ENCODE results near the gene N4BP2. TPM values are rescaled to one million over a fixed set of nuclear protein-coding genes. Genes with fewer than 3 reads are reported as not detected.

N4BP2 gene
- polyA plus RNA-seq, 1 of the 3 experiments (the other 2 are of a cell fraction): 1.2 TPM

GRCh38 chr4:40182001-40182400 lies 125.4 kb downstream of the N4BP2 start:
- 94% methylated on average over 4 of the region's 4 CpGs for WGBS (ENCODE audit: low lambda C conversion rate)
- H4K20me1 ChIP-seq (ENCODE audit: insufficient read depth): no peaks in the 10 kb centered on the region
- H3K4me2 ChIP-seq: no peak overlapping the region
- H3K9me3 ChIP-seq: no peaks in the 10 kb centered on the region
- H3F3A ChIP-seq (replicated peaks; ENCODE audit: insufficient read depth): peaks cover 4% of the 10 kb centered on the region
- DNase-seq: no peak
- no peak overlapping the region for H2AFZ ChIP-seq (ENCODE audit: low read depth)
- POLR2A ChIA-PET: no interaction called here
- no peaks in the 10 kb centered on the region for H3K9me2 ChIP-seq
- no peaks in the 10 kb centered on the region for H3K27me3 ChIP-seq (ENCODE audit: insufficient read depth)
- TF ChIP-seq RXRA (IDR thresholded peaks at IDR 0.05; ENCODE audit: borderline replicate concordance, low read depth): no peak
- TF ChIP-seq RFX5 (IDR thresholded peaks at IDR 0.05; ENCODE audit: low read length): no peak
- no peak for TF ChIP-seq TEAD4 (IDR thresholded peaks at IDR 0.05; ENCODE audit: borderline replicate concordance, insufficient read depth)
- TF ChIP-seq MXI1 (IDR thresholded peaks at IDR 0.05; ENCODE audit: low read depth, low read length): no peak
- no peak for TF ChIP-seq MEF2A (IDR thresholded peaks at IDR 0.05; ENCODE audit: borderline replicate concordance, low read depth)
- no peak for TF ChIP-seq RAD21 (IDR thresholded peaks at IDR 0.05; ENCODE audit: low read length)
- TF ChIP-seq, protein P1, sequence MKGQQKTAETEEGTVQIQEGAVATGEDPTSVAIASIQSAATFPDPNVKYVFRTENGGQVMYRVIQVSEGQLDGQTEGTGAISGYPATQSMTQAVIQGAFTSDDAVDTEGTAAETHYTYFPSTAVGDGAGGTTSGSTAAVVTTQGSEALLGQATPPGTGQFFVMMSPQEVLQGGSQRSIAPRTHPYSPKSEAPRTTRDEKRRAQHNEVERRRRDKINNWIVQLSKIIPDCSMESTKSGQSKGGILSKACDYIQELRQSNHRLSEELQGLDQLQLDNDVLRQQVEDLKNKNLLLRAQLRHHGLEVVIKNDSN (IDR thresholded peaks at IDR 0.05; ENCODE audit: borderline replicate concordance, low read depth): no peak
- TF ChIP-seq FOSL2 (IDR thresholded peaks at IDR 0.05; ENCODE audit: borderline replicate concordance, low read depth): no peak
- no peak overlapping the region for H3K27ac ChIP-seq (ENCODE audit: low read depth in 2 of 2, low read length in 1 of 2)
- no peak overlapping the region for H3K4me3 ChIP-seq (ENCODE audit: low read depth in 2 of 2, low read length in 1 of 2)
- CTCF ChIA-PET: interaction anchor here (1.2 kb wide), 1 partner anchor 134 kb away, joined by 5 read pairs; no protein-coding TSS in a partner anchor
- peaks cover 0 to 36% of the 10 kb centered on the region in 2 experiments; a peak in 3 of 4 replicates for H3K4me1 ChIP-seq (ENCODE audit: control insufficient read depth in 1 of 2, insufficient read depth in 2 of 2, low read depth in 1 of 2, low read length in 1 of 2)
- no peak overlapping the region for H3K9ac ChIP-seq
- H3K79me2 ChIP-seq (ENCODE audit: insufficient read depth): no peaks in the 10 kb centered on the region
- H3K36me3 ChIP-seq (replicated peaks in 1 of 2; ENCODE audit: control insufficient read depth in 1 of 2, insufficient read depth in 2 of 2, low read length in 1 of 2): no peaks in the 10 kb centered on the region

- Histone ChIP-seq H2AFZ (ENCODE audit: low read depth) (no peak overlapping the region), H3K27ac (ENCODE audit: low read depth in 2 of 2, low read length in 1 of 2) (no peak overlapping the region), H3K4me3 (ENCODE audit: low read depth in 2 of 2, low read length in 1 of 2) (no peak overlapping the region), H3F3A (replicated peaks; ENCODE audit: insufficient read depth) (peaks cover 4% of the 10 kb centered on the region), H3K9me3 (no peaks in the 10 kb centered on the region), H3K9me2 (no peaks in the 10 kb centered on the region), H3K9ac (no peak overlapping the region), H3K4me1 (ENCODE audit: control insufficient read depth in 1 of 2, insufficient read depth in 2 of 2, low read depth in 1 of 2, low read length in 1 of 2) (peaks cover 0 to 36% of the 10 kb centered on the region in 2 experiments; a peak in 3 of 4 replicates), H3K27me3 (ENCODE audit: insufficient read depth) (no peaks in the 10 kb centered on the region), H3K36me3 (replicated peaks in 1 of 2; ENCODE audit: control insufficient read depth in 1 of 2, insufficient read depth in 2 of 2, low read length in 1 of 2) (no peaks in the 10 kb centered on the region), H3K79me2 (ENCODE audit: insufficient read depth) (no peaks in the 10 kb centered on the region), H4K20me1 (ENCODE audit: insufficient read depth) (no peaks in the 10 kb centered on the region), H3K4me2 (no peak overlapping the region)
- no peak for DNase-seq
- CTCF ChIA-PET: no interaction called here
- 96% methylated on average over 3 of the region's 3 CpGs for WGBS (ENCODE audit: low lambda C conversion rate)
- POLR2A ChIA-PET: no interaction called here
- TF ChIP-seq TAF1 (IDR thresholded peaks at IDR 0.05; ENCODE audit: borderline replicate concordance, low read depth, low read length) (no peak), SMC3 (IDR thresholded peaks at IDR 0.05; ENCODE audit: low read depth, low read length) (no peak), RAD21 (IDR thresholded peaks at IDR 0.05; ENCODE audit: low read length) (no peak), FOSL2 (IDR thresholded peaks at IDR 0.05; ENCODE audit: borderline replicate concordance, low read depth) (no peak), ZBTB33 (IDR thresholded peaks at IDR 0.05; ENCODE audit: borderline replicate concordance, low read depth) (no peak), RXRA (IDR thresholded peaks at IDR 0.05; ENCODE audit: borderline replicate concordance, low read depth) (no peak), POLR2AphosphoS5 (IDR thresholded peaks at IDR 0.05; ENCODE audit: low read depth, low read length) (no peak), EZH2phosphoT487 (IDR thresholded peaks at IDR 0.05; ENCODE audit: borderline replicate concordance, low read depth) (no peak), NRF1 (IDR thresholded peaks at IDR 0.05; ENCODE audit: low read depth, low read length) (no peak), NFIC (IDR thresholded peaks at IDR 0.05; ENCODE audit: borderline replicate concordance) (no peak), MEF2A (IDR thresholded peaks at IDR 0.05; ENCODE audit: borderline replicate concordance, low read depth) (no peak), SIN3A (IDR thresholded peaks at IDR 0.05; ENCODE audit: borderline replicate concordance, low read depth, low read length) (no peak), RCOR1 (IDR thresholded peaks at IDR 0.05; ENCODE audit: low read length) (no peak), TEAD4 (IDR thresholded peaks at IDR 0.05; ENCODE audit: borderline replicate concordance, insufficient read depth) (no peak)
- TF ChIP-seq, protein P2, sequence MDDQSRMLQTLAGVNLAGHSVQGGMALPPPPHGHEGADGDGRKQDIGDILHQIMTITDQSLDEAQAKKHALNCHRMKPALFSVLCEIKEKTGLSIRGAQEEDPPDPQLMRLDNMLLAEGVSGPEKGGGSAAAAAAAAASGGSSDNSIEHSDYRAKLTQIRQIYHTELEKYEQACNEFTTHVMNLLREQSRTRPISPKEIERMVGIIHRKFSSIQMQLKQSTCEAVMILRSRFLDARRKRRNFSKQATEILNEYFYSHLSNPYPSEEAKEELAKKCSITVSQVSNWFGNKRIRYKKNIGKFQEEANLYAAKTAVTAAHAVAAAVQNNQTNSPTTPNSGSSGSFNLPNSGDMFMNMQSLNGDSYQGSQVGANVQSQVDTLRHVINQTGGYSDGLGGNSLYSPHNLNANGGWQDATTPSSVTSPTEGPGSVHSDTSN (IDR thresholded peaks at IDR 0.05): no peak
- TF ChIP-seq, protein P3, sequence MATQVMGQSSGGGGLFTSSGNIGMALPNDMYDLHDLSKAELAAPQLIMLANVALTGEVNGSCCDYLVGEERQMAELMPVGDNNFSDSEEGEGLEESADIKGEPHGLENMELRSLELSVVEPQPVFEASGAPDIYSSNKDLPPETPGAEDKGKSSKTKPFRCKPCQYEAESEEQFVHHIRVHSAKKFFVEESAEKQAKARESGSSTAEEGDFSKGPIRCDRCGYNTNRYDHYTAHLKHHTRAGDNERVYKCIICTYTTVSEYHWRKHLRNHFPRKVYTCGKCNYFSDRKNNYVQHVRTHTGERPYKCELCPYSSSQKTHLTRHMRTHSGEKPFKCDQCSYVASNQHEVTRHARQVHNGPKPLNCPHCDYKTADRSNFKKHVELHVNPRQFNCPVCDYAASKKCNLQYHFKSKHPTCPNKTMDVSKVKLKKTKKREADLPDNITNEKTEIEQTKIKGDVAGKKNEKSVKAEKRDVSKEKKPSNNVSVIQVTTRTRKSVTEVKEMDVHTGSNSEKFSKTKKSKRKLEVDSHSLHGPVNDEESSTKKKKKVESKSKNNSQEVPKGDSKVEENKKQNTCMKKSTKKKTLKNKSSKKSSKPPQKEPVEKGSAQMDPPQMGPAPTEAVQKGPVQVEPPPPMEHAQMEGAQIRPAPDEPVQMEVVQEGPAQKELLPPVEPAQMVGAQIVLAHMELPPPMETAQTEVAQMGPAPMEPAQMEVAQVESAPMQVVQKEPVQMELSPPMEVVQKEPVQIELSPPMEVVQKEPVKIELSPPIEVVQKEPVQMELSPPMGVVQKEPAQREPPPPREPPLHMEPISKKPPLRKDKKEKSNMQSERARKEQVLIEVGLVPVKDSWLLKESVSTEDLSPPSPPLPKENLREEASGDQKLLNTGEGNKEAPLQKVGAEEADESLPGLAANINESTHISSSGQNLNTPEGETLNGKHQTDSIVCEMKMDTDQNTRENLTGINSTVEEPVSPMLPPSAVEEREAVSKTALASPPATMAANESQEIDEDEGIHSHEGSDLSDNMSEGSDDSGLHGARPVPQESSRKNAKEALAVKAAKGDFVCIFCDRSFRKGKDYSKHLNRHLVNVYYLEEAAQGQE (IDR thresholded peaks at IDR 0.05; ENCODE audit: low read depth, low read length): no peak
- TF ChIP-seq, protein P1 (IDR thresholded peaks at IDR 0.05; ENCODE audit: borderline replicate concordance, low read depth): no peak
These were observed 126.3 kb downstream of the N4BP2 start for GRCh38 chr4:40182954-40183353.

Measured in SK-N-SH (cell line).